WTC11 (cell line): Measurements from ENCODE around the gene SPATA18.

Experiments
- ATF3 ChIP-seq: sonication (generic); formaldehyde crosslinking; conservative IDR thresholded peaks from 2 replicates; pipeline ENCODE4 v1.8.1; 2022; ENCODE audit warnings: mild to moderate bottlenecking, missing genetic modification reagents
- CTCF ChIP-seq: fragments of 200-600 bp; IDR thresholded peaks from 2 replicates; pipeline ENCODE4 v1.8.0; 2022; ENCODE audit warnings: antibody characterized with exemption
- NR2C2 ChIP-seq: sonication (generic); formaldehyde crosslinking; IDR thresholded peaks from 2 replicates; pipeline ENCODE4 v1.8.0; 2022; ENCODE audit warnings: mild to moderate bottlenecking, missing genetic modification reagents
- NR3C1 ChIP-seq: sonication (generic); formaldehyde crosslinking; conservative IDR thresholded peaks from 2 replicates; pipeline ENCODE4 v1.8.1; 2023; ENCODE audit warnings: low read depth, mild to moderate bottlenecking, missing genetic modification reagents
- PRDM15 ChIP-seq: sonication (generic); formaldehyde crosslinking; IDR thresholded peaks from 2 replicates; pipeline ENCODE4 v1.8.0; 2022; ENCODE audit warnings: missing genetic modification reagents
- ZNF121 ChIP-seq: sonication (generic); formaldehyde crosslinking; IDR thresholded peaks from 2 replicates; pipeline ENCODE4 v1.8.0; 2023; ENCODE audit warnings: missing genetic modification reagents

DNA sequence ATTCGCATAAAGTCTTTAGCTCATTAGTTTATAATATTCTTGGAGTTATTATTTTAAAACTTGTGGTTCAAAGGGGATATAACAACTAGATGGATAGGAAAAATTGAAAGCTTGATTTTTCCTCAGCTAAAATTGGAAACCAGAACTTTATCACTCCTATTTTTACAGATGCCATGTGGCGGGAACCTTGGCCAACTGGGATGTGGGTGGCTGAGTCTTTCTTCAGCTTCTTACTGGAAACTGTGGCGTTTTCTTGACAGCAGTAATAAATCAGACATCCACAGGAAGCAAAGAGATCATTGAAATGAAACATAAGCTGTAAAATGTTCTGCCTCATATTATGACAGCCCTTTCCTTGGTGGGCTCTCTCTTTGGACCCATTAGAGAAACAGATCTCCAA, 84.1 kb downstream of the SPATA18 start:
- TF ChIP-seq PRDM15 (CRISPR knock-in tag) (no peak), NR2C2 (no peak), ATF3 (no peak), CTCF (no peak), NR3C1 (CRISPR knock-in tag) (no peak), ZNF121 (no peak)
